HCT116 (cell line): Measurements from ENCODE around the gene SLC35F6. TPM values are rescaled to one million over a fixed set of nuclear protein-coding genes. Genes with fewer than 3 reads are reported as not detected.

Experiments used
- ATAC-seq: fragments of 200-7000 bp; cut with Tn5 transposase; 2 replicates; pipeline ENCODE4 v1.9.1; 2020; ENCODE audit warnings: mild to moderate bottlenecking, moderate library complexity
- BruUV-seq: library from RNA; stranded (reverse); fragments of 400-500 nt; replicated peaks from 2 replicates; lab custom pipeline; 2021; lab: Mats Ljungman, UMichigan
- CTCF ChIA-PET: fragments of 300-600 bp; sonication (Branson Sonifier 250); formaldehyde crosslinking; loops from one replicate; lab custom pipeline; 2021; ENCODE audit warnings: antibody characterized with exemption; lab: Charles Lee
- POLR2A ChIA-PET: fragments of 300-600, 350-600 bp; sonication (Branson Sonifier 250); formaldehyde crosslinking; loops from one replicate; lab custom pipeline; 2021; ENCODE audit warnings: antibody characterized with exemption; lab: Charles Lee
- RAD21 ChIA-PET, 2 experiments: fragments of 300-600 bp; sonication (Branson Sonifier 250); formaldehyde crosslinking; loops; one replicate each; lab custom pipeline; 2023; ENCODE audit warnings: low total read pairs in 2 of 2; ENCODE audit not compliant: uncharacterized antibody in 2 of 2, unreplicated experiment in 2 of 2, low non-redundant PET in 1 of 2; lab: Charles Lee
- DNase-seq: peaks from one replicate; pipeline ENCODE4 v3.0.0-alpha.2; 2010; ENCODE audit warnings: low read depth, low spot score
- H2AFZ ChIP-seq: fragments of 200-600 bp; shearing (Covaris generic), sonication (generic); 2 replicates; pipeline ENCODE4 v1.6.1; 2017; ENCODE audit warnings: low read depth, mixed run types, mixed read lengths, antibody characterized with exemption, low read length; ENCODE audit not compliant: poor library complexity, severe bottlenecking
- H3K27ac ChIP-seq: 2 replicates; pipeline ENCODE4 v1.5.1; 2012; ENCODE audit warnings: low read depth, low read length
- H3K27me3 ChIP-seq: fragments of 200-600 bp; sonication (generic); 2 replicates; pipeline ENCODE4 v1.6.1; 2016; ENCODE audit warnings: mixed run types, low read length, mixed read lengths; ENCODE audit not compliant: insufficient read depth
- H3K36me3 ChIP-seq, 2 experiments: fragments of 200-500 bp in 1 of 2; fragments of 200-600 bp in 1 of 2; sonication (Bioruptor generic) in 1 of 2; sonication (generic) in 1 of 2; 2 replicates each; pipeline versions ENCODE4 v1.5.1 to v1.6.1; 2014 to 2016; ENCODE audit warnings: low read length in 2 of 2, inconsistent platforms in 1 of 2, mixed read lengths in 1 of 2, mixed run types in 1 of 2; ENCODE audit not compliant: insufficient read depth in 2 of 2, control insufficient read depth in 1 of 2
- H3K4me1 ChIP-seq, 2 experiments: fragments of 200-600 bp in 1 of 2; sonication (generic) in 1 of 2; 2 replicates each; pipeline versions ENCODE4 v1.5.1 to v1.6.1; 2012 to 2017; ENCODE audit warnings: low read length in 2 of 2, inconsistent platforms in 1 of 2, mild to moderate bottlenecking in 1 of 2, mixed read lengths in 1 of 2, mixed run types in 1 of 2, moderate library complexity in 1 of 2; ENCODE audit not compliant: insufficient read depth in 2 of 2, control insufficient read depth in 1 of 2
- H3K4me2 ChIP-seq: fragments of 200-600 bp; sonication (generic); 2 replicates; pipeline ENCODE4 v1.6.1; 2017; ENCODE audit warnings: mixed run types, low read length, mixed read lengths
- H3K4me3 ChIP-seq, 2 experiments: fragments of 200-600 bp in 1 of 2; sonication (generic) in 1 of 2; replicated peaks in 1 of 2; 2 replicates each; pipeline ENCODE4 v1.5.1; 2011 to 2016; ENCODE audit warnings: low read length in 2 of 2, control low read depth in 1 of 2, low read depth in 1 of 2, mild to moderate bottlenecking in 1 of 2, mixed read lengths in 1 of 2, mixed run types in 1 of 2
- H3K79me2 ChIP-seq: fragments of 200-600 bp; sonication (generic); 2 replicates; pipeline ENCODE4 v1.6.1; 2017; ENCODE audit warnings: mild to moderate bottlenecking, mixed run types, low read length, moderate library complexity, mixed read lengths; ENCODE audit not compliant: insufficient read depth
- H3K9ac ChIP-seq: fragments of 200-600 bp; sonication (generic); 2 replicates; pipeline ENCODE4 v1.6.1; 2016; ENCODE audit warnings: low read length, mixed read lengths
- H3K9me2 ChIP-seq: fragments of 200-600 bp; sonication (generic), shearing (Covaris generic); 2 replicates; pipeline ENCODE4 v1.6.1; 2017; ENCODE audit warnings: mixed run types, mild to moderate bottlenecking, moderate library complexity; ENCODE audit not compliant: insufficient read depth
- H3K9me3 ChIP-seq, 2 experiments: fragments of 200-500 bp in 1 of 2; fragments of 200-600 bp in 1 of 2; sonication (Bioruptor generic) in 1 of 2; sonication (generic) in 1 of 2; 2 replicates each; pipeline ENCODE4 v1.6.1; 2014 to 2017; ENCODE audit warnings: low read length in 2 of 2, mixed read lengths in 2 of 2, inconsistent platforms in 1 of 2, low read depth in 1 of 2, mild to moderate bottlenecking in 1 of 2, mixed run types in 1 of 2, moderate library complexity in 1 of 2; ENCODE audit not compliant: control insufficient read depth in 1 of 2, insufficient read depth in 1 of 2
- H4K20me1 ChIP-seq: fragments of 200-600 bp; sonication (generic), shearing (Covaris generic); 2 replicates; pipeline ENCODE4 v1.6.1; 2017; ENCODE audit warnings: mixed run types, mild to moderate bottlenecking, moderate library complexity; ENCODE audit not compliant: insufficient read depth
- EGR1 ChIP-seq: IDR thresholded peaks from 2 replicates; pipeline ENCODE4 v1.6.1; 2012; ENCODE audit warnings: low read depth
- EZH2phosphoT487 ChIP-seq: fragments of 200-600 bp; IDR thresholded peaks from 2 replicates; pipeline ENCODE4 v1.6.1; 2018; ENCODE audit warnings: antibody characterized with exemption, borderline replicate concordance
- POLR2AphosphoS5 ChIP-seq: IDR thresholded peaks from 2 replicates; pipeline ENCODE4 v1.6.1; 2011; ENCODE audit warnings: mild to moderate bottlenecking, low read depth, low read length, moderate library complexity
- RAD21 ChIP-seq: IDR thresholded peaks from 2 replicates; pipeline ENCODE4 v1.6.1; 2012; ENCODE audit warnings: low read depth, mild to moderate bottlenecking
- REST ChIP-seq: IDR thresholded peaks from 2 replicates; pipeline ENCODE4 v1.6.1; 2012; ENCODE audit warnings: low read depth
- SRF ChIP-seq: IDR thresholded peaks from 2 replicates; pipeline ENCODE4 v1.6.1; 2012; ENCODE audit warnings: low read depth
- intact Hi-C: fragments of 100-400 bp; cut with micrococcal nuclease; formaldehyde crosslinking; loops from 2 replicates; pipeline ENCODE4 v1.10.0; 2022
- total RNA-seq: library from RNA; stranded (reverse); gene quantifications from one replicate; pipeline ENCODE4 v1.2.1, GENCODE V29; 2021; ENCODE audit not compliant: unreplicated experiment

SLC35F6 gene
- total RNA-seq, 1 experiment from 2014 or later: 34.5 TPM

DNA sequence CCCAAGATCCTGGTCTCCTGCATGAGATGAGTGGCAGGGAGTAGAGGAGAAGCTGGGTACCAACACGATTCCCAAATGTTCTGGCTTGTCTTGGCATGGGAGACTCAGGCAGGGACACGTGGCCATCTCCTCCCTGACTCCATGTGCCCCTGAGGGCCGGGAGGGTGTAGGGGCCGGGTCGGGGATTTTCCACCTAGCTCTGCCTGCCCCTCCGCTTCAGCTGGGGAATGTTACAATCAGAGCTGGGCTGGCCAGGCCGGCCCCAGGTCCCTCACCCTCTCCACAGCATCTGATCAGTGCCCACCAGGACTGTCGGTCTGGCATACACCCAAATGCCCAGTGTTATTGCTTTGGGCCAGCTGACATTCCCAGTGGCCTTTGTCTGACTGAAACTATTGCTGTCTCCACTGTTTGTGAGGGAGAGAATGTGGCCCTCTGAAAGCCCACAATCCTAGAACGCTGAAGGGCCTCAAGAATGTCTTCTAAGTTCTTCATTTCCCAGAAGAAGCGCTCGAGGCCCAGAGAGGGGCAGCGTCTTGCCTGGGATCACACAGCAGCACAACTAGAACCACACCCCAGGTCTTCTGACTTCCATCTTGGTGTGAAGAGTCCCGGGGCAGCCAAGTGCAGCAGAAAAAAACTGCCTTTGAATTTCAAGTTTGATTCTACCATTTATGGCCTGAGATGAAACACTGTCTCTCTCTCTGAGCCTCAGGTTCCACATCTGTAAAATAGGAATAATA lies 48.4 kb upstream of the SLC35F6 start:
- DNase-seq: no peak
- H3K36me3 ChIP-seq: no peaks in the 10 kb centered on the region
- no TSS peak for BruUV-seq
- intact Hi-C loops: no loop called here
- H3K9me2 ChIP-seq: no peaks in the 10 kb centered on the region
- H3K4me2 ChIP-seq: no peak overlapping the region
- POLR2A ChIA-PET: no interaction called here
- no peaks in the 10 kb centered on the region for H3K79me2 ChIP-seq
- H4K20me1 ChIP-seq: no peaks in the 10 kb centered on the region
- H2AFZ ChIP-seq: no peak overlapping the region
- H3K9me3 ChIP-seq: no peaks in the 10 kb centered on the region
- peaks cover 16% of the 10 kb centered on the region in 2 experiments for H3K4me1 ChIP-seq
- H3K27ac ChIP-seq: no peak overlapping the region
- no peak for ATAC-seq
- RAD21 ChIA-PET: no interaction called here
- TF ChIP-seq EGR1: no peak
- TF ChIP-seq RAD21: no peak
- TF ChIP-seq POLR2AphosphoS5: no peak
- no peak for TF ChIP-seq REST
- no peak for TF ChIP-seq EZH2phosphoT487
- TF ChIP-seq SRF: no peak
- CTCF ChIA-PET: no interaction called here
- no peak overlapping the region for H3K4me3 ChIP-seq
- no peaks in the 10 kb centered on the region for H3K27me3 ChIP-seq
- no peak overlapping the region for H3K9ac ChIP-seq
